Smooth muscle cell (in vitro differentiated cells): ENCODE data around the gene CHRDL2. TPM values are rescaled to one million over a fixed set of nuclear protein-coding genes. Genes with fewer than 3 reads are reported as not detected.
A peak's percentile ranks its signal among the peaks of the same experiment; 100 is the strongest.

Source experiments
- DNase-seq: peaks from one replicate; lab custom pipeline; 2025; ENCODE audit not compliant: unreplicated experiment; lab: John Stamatoyannopoulos, UW
- H2AFZ ChIP-seq: fragments of 200-600 bp; sonication (generic); 2 replicates; pipeline ENCODE4 v1.6.0; 2016; ENCODE audit warnings: antibody characterized with exemption, low read depth, mild to moderate bottlenecking
- H3F3A ChIP-seq: fragments of 200-600 bp; sonication (generic); 2 replicates; pipeline ENCODE4 v1.6.0; 2017; ENCODE audit warnings: antibody characterized with exemption, low read depth
- H3K27ac ChIP-seq: fragments of 200-600 bp; sonication (generic); 2 replicates; pipeline ENCODE4 v1.5.1; 2016; ENCODE audit warnings: low read depth, mild to moderate bottlenecking
- H3K27me3 ChIP-seq: fragments of 200-600 bp; sonication (generic); 2 replicates; pipeline ENCODE4 v1.6.1; 2016; ENCODE audit warnings: low read depth, mild to moderate bottlenecking
- H3K36me3 ChIP-seq: fragments of 200-600 bp; sonication (generic); 2 replicates; pipeline ENCODE4 v1.5.1; 2016; ENCODE audit warnings: low read depth
- H3K4me1 ChIP-seq: fragments of 200-600 bp; sonication (generic); 2 replicates; pipeline ENCODE4 v1.5.1; 2016; ENCODE audit warnings: low read depth
- H3K4me2 ChIP-seq: fragments of 200-600 bp; sonication (generic); 2 replicates; pipeline ENCODE4 v1.6.0; 2016; ENCODE audit warnings: mild to moderate bottlenecking
- H3K4me3 ChIP-seq: fragments of 200-600 bp; sonication (generic); 2 replicates; pipeline ENCODE4 v1.5.1; 2016; ENCODE audit warnings: mild to moderate bottlenecking
- H3K79me2 ChIP-seq: fragments of 200-600 bp; sonication (generic); 2 replicates; pipeline ENCODE4 v1.6.0; 2016; ENCODE audit warnings: low read depth, mild to moderate bottlenecking
- H3K9ac ChIP-seq: fragments of 200-600 bp; sonication (generic); 2 replicates; pipeline ENCODE4 v1.6.0; 2016; ENCODE audit warnings: low read depth
- H3K9me3 ChIP-seq: fragments of 200-600 bp; sonication (generic); replicated peaks from 2 replicates; pipeline ENCODE4 v1.5.1; 2016; ENCODE audit warnings: low read depth
- H4K20me1 ChIP-seq: fragments of 200-600 bp; sonication (generic); 2 replicates; pipeline ENCODE4 v1.6.0; 2016; ENCODE audit warnings: low read depth
- CTCF ChIP-seq: fragments of 200-600 bp; sonication (generic); IDR thresholded peaks from 2 replicates; pipeline ENCODE4 v1.5.1; 2017; ENCODE audit warnings: borderline replicate concordance, mild to moderate bottlenecking, antibody characterized with exemption; ENCODE audit not compliant: insufficient read depth, poor library complexity, severe bottlenecking
- WGBS: methylation state at CpG from one replicate; pipeline ENCODE4 v1.1.7; 2016; ENCODE audit warnings: low lambda C conversion rate; 5-methylcytosine and 5-hydroxymethylcytosine counted together
- polyA plus RNA-seq: library from polyadenylated mRNA; unstranded; fragments of >200 nt; fragmentation: Nextera tagmentation; extraction: Ambion mirVana; gene quantifications from 2 replicates; pipeline ENCODE4 v1.2.1, GENCODE V29; 2016
- total RNA-seq: library from RNA; depleted of rRNA; stranded (reverse); fragments of >200 nt; gene quantifications from 2 replicates; pipeline ENCODE4 v1.2.3, GENCODE V29; 2014

Gene CHRDL2
- total and polyA plus RNA-seq, 2 experiments from 2014 or later = 13.8 to 71.4 TPM

- WGBS = 96% methylated on average over 3 of the region's 3 CpGs
- Histone ChIP-seq H3K9me3 (no peaks in the 10 kb centered on the region), H3K4me2 (no peak overlapping the region), H3K27ac (no peak overlapping the region), H4K20me1 (no peaks in the 10 kb centered on the region), H2AFZ (no peak overlapping the region), H3K9ac (no peak overlapping the region), H3K4me1 (peaks cover 12% of the 10 kb centered on the region), H3K27me3 (no peaks in the 10 kb centered on the region), H3K36me3 (no peaks in the 10 kb centered on the region), H3K4me3 (no peak overlapping the region), H3F3A (no peaks in the 10 kb centered on the region), H3K79me2 (no peaks in the 10 kb centered on the region)
- DNase-seq = no peak
- no peak for TF ChIP-seq CTCF
Measured at GRCh38 chr11:74721479-74721835, 9.8 kb downstream of the CHRDL2 start.

- H2AFZ ChIP-seq = peak overlapping the region; percentile 66
- 63% methylated on average over 17 of the region's 17 CpGs for WGBS
- H3K27ac ChIP-seq = no peak overlapping the region
Measured at GRCh38 chr11:74720596-74721478, 10.4 kb downstream of the CHRDL2 start.

DNA sequence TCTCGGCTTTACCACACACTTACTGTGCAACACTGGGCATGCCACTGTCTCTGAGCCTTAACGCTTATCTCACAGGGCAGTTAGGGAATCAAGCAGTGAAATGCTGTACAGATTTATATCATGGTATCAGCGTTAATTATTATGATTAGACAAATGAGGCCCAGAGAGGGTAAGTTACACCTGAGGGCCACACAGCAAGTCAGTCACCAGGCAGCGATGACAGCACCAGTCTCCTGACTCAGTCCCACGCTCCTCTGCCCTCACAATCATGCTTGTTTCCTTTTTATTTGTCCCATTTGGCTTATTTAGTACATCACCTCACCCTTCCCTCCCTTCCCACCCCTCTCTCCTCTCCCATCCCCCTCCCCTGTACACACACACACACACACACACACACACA is 12.2 kb downstream of the CHRDL2 start:
- Histone ChIP-seq H3K36me3 (no peaks in the 10 kb centered on the region), H3K4me3 (no peak overlapping the region), H4K20me1 (no peaks in the 10 kb centered on the region), H3K4me1 (peaks cover 12% of the 10 kb centered on the region), H3K79me2 (no peaks in the 10 kb centered on the region), H3K4me2 (no peak overlapping the region), H3K27me3 (no peaks in the 10 kb centered on the region), H2AFZ (no peak overlapping the region), H3K27ac (no peak overlapping the region), H3K9me3 (no peaks in the 10 kb centered on the region), H3F3A (no peaks in the 10 kb centered on the region), H3K9ac (no peak overlapping the region)
- 96% methylated on average over 5 of the region's 5 CpGs for WGBS
- no peak for TF ChIP-seq CTCF
- DNase-seq = no peak

More at GRCh38 chr11:74720596-74721478, 10.4 kb downstream of the CHRDL2 start:
- no peaks in the 10 kb centered on the region for H3F3A ChIP-seq
- H3K4me1 ChIP-seq = peaks cover 12% of the 10 kb centered on the region
- H3K79me2 ChIP-seq = no peaks in the 10 kb centered on the region
- H3K36me3 ChIP-seq = no peaks in the 10 kb centered on the region
- H3K27me3 ChIP-seq = no peaks in the 10 kb centered on the region
- no peaks in the 10 kb centered on the region for H3K9me3 ChIP-seq
- no peak overlapping the region for H3K4me2 ChIP-seq
- TF ChIP-seq CTCF = no peak
- no peak overlapping the region for H3K9ac ChIP-seq
- no peaks in the 10 kb centered on the region for H4K20me1 ChIP-seq
- H3K4me3 ChIP-seq = no peak overlapping the region
- no peak for DNase-seq
